Measurements from ENCODE around the gene PRDM2.

Gene PRDM2, protein sequence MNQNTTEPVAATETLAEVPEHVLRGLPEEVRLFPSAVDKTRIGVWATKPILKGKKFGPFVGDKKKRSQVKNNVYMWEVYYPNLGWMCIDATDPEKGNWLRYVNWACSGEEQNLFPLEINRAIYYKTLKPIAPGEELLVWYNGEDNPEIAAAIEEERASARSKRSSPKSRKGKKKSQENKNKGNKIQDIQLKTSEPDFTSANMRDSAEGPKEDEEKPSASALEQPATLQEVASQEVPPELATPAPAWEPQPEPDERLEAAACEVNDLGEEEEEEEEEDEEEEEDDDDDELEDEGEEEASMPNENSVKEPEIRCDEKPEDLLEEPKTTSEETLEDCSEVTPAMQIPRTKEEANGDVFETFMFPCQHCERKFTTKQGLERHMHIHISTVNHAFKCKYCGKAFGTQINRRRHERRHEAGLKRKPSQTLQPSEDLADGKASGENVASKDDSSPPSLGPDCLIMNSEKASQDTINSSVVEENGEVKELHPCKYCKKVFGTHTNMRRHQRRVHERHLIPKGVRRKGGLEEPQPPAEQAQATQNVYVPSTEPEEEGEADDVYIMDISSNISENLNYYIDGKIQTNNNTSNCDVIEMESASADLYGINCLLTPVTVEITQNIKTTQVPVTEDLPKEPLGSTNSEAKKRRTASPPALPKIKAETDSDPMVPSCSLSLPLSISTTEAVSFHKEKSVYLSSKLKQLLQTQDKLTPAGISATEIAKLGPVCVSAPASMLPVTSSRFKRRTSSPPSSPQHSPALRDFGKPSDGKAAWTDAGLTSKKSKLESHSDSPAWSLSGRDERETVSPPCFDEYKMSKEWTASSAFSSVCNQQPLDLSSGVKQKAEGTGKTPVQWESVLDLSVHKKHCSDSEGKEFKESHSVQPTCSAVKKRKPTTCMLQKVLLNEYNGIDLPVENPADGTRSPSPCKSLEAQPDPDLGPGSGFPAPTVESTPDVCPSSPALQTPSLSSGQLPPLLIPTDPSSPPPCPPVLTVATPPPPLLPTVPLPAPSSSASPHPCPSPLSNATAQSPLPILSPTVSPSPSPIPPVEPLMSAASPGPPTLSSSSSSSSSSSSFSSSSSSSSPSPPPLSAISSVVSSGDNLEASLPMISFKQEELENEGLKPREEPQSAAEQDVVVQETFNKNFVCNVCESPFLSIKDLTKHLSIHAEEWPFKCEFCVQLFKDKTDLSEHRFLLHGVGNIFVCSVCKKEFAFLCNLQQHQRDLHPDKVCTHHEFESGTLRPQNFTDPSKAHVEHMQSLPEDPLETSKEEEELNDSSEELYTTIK (N-terminal part only)

DNA sequence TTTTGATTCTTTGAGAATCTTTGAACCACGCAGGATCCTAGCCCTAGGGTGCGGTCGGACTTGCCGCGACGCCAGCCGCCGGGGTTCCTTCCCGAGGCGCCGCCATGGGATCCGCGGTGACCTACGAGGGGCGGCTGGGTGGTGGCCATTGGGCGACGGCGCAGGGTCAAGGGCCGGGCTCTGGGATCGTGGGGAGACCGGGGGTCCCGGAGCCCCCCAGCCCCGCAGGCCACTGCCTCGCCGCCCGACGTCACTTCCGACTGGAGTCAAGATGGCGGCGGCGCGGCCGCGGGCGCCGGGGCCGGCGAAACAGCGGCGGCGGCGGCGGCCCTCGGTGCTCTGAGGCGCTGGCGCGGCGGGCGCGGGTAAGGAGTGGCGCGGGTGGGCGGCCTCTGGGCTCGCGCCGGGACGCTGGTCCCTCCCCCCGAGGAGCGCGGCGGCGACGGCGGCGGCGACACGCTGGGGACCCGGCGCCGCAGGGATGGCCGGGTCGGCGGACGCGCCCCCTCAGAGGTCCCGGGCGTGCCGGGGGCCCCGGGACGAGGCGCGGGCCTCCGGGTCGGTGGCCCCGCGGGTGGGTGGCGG is at the start of gene PRDM2:
PRDM2 (plus strand) TSS at position 253 of the 585 bp plus-strand sequence. CDS start 15,418 bp downstream, outside the sequence.
- TF ChIP-seq, protein P1, sequence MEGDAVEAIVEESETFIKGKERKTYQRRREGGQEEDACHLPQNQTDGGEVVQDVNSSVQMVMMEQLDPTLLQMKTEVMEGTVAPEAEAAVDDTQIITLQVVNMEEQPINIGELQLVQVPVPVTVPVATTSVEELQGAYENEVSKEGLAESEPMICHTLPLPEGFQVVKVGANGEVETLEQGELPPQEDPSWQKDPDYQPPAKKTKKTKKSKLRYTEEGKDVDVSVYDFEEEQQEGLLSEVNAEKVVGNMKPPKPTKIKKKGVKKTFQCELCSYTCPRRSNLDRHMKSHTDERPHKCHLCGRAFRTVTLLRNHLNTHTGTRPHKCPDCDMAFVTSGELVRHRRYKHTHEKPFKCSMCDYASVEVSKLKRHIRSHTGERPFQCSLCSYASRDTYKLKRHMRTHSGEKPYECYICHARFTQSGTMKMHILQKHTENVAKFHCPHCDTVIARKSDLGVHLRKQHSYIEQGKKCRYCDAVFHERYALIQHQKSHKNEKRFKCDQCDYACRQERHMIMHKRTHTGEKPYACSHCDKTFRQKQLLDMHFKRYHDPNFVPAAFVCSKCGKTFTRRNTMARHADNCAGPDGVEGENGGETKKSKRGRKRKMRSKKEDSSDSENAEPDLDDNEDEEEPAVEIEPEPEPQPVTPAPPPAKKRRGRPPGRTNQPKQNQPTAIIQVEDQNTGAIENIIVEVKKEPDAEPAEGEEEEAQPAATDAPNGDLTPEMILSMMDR (IDR thresholded peaks at IDR 0.05; ENCODE audit: low read depth, low read length, missing control alignments) = no peak
- in situ Hi-C loops (cut with HindIII; ENCODE audit: low sequenced_read_pairs) = no loop called here
- peak within 1 kb of the TSS; percentile 64 for H3K4me3 ChIP-seq (ENCODE audit: low read depth, low read length)
- DNase-seq (ENCODE audit: low read depth) = no peak

DNA sequence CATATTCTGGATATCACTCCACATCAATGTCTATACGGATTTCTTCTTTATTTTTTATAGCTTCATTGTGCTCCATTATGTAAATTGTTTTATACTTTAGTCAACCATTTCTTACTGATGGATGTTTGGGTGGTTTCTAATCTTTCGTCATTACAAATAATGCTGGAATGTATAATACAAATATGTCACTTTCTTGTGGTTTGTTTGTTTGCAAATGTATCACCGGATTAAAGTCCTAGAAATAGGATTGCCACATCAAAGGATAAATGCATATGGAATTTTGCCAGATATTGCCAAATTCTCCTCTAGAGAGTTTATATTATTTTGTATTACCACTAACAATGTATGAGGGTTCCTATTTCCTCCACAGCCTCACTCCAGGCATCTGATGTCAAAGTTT is 48.7 kb upstream of the PRDM2 start:
- no peak for DNase-seq (ENCODE audit: low read depth)
- in situ Hi-C loops (cut with HindIII; ENCODE audit: low sequenced_read_pairs) = no loop called here
- TF ChIP-seq, protein P1 (IDR thresholded peaks at IDR 0.05; ENCODE audit: low read depth, low read length, missing control alignments) = no peak
- no peak overlapping the region for H3K4me3 ChIP-seq (ENCODE audit: low read depth, low read length)

DNA sequence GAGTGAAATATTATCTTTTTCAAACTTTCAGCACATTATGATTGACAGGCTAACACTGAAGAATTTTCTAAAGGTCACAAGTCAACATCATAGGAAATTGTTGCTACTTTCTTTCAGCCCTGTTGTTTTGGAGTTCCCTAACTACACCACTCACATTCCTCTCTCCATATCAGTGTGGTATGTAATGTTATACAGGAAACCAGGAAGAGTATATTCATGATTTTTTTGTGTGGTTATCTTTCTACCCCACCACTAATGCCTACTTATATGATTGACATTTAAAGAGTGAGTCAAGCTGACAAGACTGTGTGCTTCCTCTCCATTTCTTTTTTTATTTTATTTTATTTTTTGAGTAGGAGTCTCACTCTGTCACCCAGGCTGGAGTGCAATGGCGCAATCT is 47.8 kb upstream of the PRDM2 start:
- no peak for DNase-seq (ENCODE audit: low read depth)
- in situ Hi-C loops (cut with HindIII; ENCODE audit: low sequenced_read_pairs) = no loop called here
- TF ChIP-seq, protein P1 (IDR thresholded peaks at IDR 0.05; ENCODE audit: low read depth, low read length, missing control alignments) = no peak
- H3K4me3 ChIP-seq (ENCODE audit: low read depth, low read length) = no peak overlapping the region

DNA sequence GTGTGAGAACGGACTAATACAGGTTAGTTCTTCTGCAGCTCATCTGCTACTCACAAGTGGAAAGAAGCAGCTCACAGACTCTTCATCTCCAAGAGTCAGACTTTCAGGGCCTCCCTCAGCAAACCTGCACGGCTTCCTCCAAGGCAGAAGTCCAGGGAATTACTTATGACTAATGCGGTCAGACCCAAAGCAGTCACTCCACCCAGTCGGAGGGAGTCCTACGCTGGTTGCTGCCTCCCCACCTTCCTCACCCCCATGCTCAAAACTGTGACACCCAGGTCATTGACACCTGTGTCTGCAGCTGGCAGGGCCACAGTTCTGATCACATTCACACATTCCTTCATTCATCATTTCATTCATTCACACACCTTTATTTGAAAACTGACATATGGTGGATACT is 38.4 kb upstream of the PRDM2 start:
- TF ChIP-seq, protein P1 (IDR thresholded peaks at IDR 0.05; ENCODE audit: low read depth, low read length, missing control alignments) = no peak
- H3K4me3 ChIP-seq (ENCODE audit: low read depth, low read length) = no peak overlapping the region
- in situ Hi-C loops (cut with HindIII; ENCODE audit: low sequenced_read_pairs) = no loop called here
- DNase-seq (ENCODE audit: low read depth) = no peak

DNA sequence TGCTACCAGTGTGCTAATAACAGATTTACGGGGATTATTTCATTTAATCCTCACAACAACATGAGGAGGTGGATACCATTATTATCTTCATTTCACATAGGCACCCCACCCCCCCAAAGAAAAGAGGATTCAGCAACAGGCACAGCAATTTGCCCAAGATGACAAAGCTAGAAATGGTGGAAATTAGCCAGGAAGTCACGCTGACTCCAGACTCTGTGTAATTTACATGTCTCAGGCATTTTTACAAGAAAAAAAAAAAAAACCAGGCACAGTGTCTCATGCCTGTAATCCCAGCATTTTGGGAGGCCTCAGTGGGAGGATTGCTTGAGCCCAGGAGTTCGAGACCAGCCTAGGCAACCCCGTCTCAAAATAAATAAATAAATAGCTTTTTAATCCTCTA is 37.5 kb upstream of the PRDM2 start:
- DNase-seq (ENCODE audit: low read depth) = no peak
- no peak overlapping the region for H3K4me3 ChIP-seq (ENCODE audit: low read depth, low read length)
- in situ Hi-C loops (cut with HindIII; ENCODE audit: low sequenced_read_pairs) = no loop called here
- TF ChIP-seq, protein P1 (IDR thresholded peaks at IDR 0.05; ENCODE audit: low read depth, low read length, missing control alignments) = no peak
